ENCODE measurements around the gene RNASE8.
A peak's percentile ranks its signal among the peaks of the same experiment; 100 is the strongest.

The RNASE8 gene

DNA sequence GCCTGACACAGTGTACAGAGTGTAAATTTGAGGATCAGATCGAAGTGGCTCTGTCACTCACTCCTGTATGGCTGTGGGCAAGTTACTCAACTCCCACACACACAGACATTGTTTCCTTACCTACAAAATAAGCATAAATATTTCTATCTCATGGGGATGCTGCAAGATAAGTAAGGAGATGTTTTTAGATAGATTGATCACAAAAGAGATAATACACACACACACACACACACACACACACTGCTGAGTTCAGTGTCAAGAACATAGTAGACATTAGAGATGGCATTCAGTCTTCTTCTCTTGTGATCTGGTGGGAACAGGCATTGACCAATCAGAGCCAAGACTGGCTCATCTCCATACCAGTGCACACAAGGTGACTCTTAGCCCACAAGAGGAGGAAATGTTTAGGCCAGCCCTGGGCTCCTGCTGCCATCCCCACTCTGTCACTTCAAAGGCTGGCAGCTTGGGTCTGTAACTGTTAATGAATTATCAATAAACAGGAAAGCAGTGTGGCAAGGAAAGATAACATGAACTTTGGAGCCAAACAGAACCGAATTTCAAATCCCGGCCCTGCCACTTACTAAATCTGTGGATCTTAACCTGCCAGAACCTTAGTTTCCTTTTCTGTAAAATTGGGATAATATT, 3.4 kb upstream of the RNASE8 start:
- no peak for DNase-seq

DNA sequence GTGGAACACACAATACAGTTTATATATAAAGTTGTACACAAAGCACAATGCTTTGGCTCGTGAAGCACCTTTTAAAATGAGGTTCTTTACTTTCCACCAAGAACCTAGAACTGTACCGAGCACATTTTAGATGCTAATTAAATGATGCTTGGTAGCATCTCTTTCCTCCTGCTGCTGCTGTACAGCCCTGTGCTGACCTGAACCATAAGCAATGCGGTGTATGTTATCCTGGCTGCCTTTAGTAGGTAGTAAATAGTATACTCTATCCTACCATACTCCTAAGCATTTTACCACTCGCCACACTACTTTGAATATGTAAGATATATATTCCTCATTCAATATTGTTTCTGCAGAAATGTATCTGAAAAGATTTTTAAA, 2.9 kb upstream of the RNASE8 start:
- DNase-seq, result no peak

DNA sequence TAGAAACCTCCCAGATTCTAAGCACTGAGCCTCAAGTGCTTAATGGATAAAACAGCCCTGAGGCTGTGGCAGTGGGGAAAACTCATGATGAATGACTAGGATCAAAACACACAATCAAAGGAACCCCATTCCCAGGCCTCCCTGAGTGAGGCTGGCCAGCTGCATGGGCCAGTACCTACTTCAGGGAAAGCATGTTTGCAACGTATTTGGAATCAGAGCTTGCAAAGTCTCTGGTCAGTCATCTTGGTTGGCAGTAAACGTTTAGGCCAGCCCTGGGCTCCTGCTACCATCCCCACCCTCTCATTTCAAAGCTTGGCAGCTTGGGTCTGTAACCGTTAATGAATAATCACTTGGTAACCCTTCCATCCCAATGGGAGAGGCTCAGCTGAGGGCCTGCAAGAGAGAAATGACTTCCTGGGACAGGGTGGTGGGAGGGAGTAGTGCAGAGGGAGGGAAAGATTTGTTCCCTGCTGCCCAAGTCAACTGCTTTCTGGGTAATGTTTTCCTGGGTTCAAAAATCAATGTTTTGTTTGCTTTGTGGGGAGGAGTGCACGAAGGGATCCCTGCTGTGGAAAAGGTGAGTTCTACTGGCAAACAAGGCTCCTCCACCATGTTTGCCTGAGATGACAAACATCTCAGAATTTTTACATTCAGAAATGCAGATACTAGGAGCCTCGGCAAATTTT, 2.0 kb upstream of the RNASE8 start:
- DNase-seq, result no peak

DNA sequence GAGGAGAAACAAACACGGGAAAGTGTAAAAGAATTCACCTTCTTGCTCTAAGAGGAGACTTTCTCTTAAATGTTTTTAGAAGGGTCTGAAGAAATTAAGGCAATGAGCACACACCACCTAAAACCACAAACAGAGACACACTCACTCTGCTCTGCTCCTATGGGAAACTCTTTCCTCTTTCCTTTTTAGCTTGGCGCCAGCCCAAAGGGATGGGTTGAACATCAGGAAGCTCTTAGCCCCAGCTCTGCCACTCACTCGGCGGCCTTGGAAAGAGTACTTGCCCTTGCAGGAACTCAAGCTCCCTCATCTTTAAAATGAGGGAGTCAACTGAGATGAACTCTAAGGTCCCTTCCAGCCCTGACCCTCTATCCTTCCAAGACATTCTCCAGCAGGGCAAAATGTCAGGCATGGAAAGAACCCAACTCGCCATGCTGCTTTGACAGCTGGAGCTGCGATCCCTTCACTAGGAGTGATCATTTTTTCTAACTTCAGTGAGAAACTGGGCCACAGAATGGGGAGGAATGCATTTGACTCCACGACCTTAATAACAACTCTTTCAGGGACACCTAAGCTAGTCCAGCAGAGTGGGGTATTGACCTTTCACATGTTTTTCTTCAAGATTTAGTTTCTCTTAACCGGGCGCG, 980 bp upstream of the RNASE8 start:
- no peak for DNase-seq

DNA sequence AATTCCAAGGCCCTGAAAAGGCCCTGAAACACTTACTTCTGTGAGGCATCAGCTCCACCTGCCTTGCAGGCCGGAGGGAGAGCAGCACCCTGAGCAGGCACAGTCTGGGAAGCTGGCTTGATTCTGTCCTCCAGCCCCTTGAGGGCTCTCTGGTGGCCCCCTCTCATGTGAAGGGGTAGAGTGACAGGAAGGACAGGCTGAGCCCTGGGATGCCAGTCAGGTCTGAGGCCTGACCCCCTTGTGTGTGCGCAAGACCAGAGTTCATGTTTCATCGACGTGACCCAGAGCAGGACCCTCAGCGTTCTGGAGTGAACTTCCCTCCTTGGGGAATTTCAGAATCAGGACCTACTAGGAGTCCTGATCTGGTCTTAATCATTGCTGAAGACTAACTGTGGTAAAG, 1.3 kb downstream of the RNASE8 start:
- DNase-seq, result no peak

DNA sequence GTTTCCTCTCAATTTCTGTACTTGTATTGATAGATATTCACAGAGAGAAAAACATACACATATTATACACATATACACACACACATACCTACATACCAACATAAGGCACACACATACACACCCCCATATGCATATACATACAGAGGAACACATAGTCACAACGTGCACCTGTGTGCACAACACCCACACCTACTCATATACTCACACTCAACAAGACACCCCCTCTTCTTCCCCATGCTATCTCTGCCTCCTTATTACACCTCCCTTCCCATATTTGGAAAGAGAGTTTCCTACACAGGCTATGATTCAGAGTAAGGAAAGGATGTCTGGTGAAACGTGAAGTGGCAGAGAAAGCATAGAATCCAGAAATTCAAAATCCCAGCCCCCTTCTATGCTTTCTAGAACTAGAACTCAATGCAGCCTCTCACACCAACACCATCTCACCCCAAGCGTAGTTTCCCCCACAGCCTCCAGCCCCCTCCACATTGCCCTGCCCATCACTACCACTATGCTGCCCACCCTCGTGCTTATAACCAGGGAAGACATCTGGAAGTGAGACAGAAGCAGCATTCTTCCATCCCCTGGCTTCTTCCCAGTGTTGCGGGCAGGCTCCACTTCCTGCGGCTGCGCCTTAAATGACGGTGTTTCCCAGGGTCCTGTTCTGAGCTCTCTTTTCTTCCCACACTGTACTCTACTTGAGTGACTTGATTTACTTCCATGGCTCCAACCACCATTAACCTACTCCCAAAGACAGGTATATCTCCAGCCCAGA, 2.4 kb downstream of the RNASE8 start:
- no peak for DNase-seq

DNA sequence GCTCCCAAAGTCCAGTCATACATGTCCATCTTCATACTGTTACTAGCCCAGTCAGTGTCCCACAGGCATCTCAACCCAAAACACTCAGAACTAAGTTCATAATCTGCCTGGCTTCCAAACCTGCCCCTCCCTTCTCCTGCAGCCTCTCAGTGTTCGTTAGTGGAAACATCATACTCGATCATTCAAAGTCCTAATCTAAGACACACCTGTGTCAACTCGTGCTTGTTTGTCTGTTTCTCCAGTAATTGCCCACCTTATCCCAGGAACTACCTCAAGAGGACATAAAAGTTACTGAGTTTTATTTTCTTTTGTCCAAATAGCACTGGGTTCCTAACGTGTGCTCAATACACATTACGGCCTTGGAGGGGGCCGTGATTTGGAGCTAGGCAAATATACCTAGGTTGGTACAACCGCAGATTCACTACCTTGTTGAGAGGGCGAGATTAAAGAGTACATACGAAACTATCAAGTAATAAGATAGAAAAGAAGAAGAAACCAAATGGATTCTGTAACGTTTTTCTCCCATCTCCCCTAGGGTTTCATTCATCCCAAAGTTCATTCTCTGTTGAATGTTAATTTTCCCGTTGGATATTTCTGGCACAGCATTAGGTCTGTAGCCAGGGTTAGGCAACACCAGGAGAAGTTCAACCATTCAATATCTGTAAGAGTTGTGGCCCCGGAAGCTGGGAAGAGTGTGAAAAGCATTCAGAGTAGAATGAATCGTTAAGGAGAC, 3.2 kb downstream of the RNASE8 start:
- DNase-seq, result no peak

DNA sequence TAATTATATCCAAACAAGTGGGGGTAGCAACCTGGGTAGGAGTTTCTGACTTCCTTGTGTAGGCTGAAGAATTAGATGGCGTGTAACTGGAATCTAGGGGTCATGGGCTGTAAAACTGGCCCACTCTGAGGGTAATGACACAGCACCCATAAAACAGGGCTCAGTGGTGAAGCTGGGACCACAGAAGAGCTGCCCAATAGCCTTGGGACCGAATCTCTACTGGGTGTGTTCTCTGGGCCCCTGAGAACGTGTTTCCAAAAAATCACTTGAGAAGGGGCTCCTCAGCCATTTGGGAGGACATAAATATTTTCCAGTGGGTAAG, 3.7 kb downstream of the RNASE8 start:
- no peak for DNase-seq

DNA sequence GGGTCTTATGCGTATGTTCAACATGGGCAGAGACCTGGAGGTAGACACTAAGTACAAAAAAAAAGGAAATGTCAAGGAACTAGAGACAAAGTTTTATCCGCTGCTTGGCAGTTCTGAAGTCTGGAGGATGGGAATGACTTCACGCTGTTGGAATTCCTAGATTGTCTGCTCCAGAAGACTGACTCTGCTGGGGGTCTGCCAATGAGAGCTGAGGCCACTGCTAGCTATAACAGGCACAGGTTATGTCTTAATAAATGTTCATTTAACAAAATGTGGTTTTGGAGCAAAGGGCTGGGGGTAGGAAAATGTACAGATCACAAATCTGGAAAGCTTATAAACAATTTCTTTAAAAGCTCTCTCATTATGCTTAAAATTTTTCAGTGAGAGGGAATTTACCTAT, 5.9 kb downstream of the RNASE8 start:
- no peak for DNase-seq

DNA sequence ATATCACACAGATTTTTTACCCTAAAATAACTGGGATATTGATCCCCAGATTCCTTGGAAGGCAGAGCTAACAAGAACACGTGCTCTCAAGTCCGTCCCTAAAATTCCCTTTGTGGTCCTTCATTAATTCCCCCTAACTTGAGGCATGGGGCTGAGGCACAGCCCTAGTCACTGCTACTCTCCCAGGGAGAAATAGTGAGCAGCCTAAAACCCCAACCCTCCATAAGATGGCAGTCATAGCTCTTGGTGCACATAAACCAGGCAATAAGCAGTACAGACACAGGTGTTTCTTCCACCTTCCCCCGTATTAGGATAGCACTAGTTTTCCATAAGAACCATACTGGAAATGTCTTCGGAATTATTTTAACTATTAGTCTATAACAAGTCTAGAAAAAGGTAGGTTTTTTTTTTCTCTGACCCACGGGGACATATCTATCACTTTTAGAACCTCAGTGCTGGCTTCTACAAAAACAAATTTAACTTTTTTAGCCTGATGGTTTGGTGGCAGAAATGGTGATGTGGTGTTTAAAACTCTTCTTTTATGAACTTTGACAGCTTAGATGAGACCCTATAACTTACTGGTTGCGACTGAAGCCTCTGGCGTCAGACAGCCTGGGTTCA, 9.4 kb downstream of the RNASE8 start:
- DNase-seq, result no peak

DNA sequence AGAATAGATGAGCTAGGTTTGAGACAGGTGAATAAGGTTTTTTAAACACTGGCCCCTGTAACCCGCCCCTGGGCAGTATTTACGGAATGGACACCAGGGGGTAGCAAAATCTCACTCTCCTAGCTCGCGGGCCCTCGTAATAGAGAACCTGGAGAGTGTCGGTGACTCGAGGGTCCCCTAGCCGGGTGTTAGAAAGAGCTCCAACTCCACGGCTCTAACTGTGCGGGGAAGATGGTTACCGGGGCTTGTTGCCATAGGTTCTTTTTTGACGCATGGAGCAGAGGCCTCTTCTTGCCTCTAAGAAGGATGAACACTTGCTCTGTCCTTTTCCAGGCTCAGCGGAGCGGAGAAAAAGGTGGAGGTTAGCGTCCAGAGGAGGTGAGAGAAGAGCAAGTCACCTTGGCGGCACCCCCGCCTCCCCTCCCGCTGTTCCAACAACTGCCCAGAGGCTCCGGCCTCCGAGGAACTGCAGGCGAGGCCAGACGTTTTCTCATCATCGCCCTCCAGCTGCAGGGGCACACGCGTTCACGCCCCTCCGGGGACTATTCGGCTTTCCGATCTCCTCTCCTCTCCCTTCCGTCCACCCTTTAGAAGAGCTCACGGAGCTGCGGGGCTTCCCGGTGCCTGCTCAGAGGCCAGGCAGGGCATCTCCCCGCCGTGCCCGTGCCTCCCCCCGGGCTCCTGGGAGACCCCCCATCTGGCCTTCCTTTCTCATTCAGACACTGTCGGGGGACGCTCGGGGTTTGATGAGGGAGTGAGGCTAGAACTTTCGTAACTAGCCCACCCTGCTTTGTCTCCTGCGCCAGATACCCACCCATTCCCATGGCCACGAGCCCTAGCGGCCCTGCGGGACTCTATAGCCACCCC, 11.1 kb downstream of the RNASE8 start:
- DNase-seq, result peak; percentile 70

DNA sequence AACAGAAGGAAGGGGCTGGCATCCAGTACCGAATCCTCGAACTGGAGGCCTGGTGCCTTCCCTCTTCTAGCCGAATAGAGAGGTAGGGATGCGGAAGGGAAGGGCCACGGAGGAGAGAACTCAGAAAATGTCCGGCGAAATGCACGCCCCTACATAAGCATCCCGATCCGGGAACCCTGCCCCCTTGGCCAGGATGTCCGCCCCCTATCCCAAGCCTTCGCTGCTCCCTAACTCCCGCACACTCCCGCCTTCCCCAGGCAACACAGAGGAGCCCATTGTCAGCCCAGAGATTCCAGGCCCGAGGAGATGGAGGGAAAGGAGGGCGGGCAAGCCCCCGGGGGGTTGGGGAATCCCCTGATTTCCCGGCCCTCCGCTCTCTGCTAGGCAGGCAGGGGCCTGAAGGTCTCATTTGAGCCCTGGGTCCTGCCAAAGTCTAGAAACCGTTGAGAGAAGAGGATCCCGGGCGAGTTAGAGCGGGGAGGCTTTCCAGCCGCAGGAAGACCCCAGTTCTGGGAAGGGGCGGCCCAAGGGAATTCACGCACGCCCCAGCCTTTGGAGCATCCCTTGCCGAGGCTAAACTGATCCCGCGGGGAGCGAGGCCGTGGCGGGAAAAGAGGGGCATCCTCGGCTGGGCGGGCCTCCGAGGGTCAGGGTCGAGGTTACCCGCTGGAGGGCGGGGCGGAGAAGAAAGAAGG, 11.9 kb downstream of the RNASE8 start:
- DNase-seq, result peak; percentile 87

DNA sequence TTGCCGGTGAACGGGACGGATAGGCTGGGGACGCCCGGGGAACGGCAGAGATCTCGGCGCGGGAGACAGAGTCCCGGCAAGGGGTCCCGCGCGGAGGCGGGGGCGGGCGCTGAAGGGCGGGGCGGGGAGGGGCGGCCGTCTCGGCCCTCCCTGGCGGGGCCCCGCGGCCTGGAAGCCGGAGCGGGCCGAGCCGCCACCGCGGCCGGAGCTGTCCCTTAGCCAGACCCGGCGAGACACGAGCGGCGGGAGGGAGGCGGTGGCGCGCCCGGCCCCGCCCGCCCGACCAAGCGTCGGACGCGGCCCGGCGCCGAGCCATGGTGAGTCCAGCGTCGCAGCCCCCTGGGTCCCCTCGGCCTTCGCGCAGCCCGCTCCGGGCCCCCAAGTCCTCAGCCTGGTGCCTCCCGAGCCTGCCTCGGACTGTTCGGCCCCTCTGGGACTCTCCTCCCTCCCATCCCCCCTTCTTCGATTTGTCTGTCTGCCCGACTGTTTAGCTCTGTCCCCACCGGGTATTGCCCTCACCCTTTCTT, 12.5 kb downstream of the RNASE8 start, which contains the start of gene ARHGEF40:
Gene ARHGEF40, plus strand, starts transcription at position 222 of the 527 bp plus-strand sequence. Its CDS starts 93 bp downstream, at position 315.
- peak; percentile 86 for DNase-seq

DNA sequence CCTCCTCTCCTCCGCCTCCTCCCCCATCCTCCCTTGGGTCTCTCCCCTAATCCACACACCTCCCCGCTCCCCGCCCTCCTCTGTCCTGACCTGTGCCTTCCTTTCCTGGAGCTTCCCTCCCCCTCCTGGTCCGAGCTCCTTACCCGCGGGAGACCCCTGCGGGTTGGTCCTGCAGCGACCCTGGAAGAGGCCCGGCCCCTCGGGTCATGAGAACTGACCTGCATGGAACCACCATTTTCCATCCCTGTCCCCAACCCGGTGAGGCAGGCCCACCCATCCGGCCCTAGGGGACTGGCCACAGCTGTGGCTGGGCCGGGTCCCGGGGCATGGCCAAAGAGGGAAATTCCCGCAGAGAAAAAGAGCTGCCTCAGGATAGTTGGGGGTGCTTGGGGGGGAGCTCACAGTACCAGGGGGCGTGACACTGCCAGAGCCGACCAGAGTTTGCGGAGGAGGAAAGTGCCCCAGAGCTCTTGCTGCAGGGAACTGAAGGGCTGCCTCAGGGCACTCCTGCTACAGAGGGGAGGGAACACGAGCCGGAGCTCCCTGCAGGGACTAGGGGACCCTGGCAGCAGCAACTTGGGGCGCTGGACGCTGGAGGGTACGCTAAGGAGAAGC, 13.1 kb downstream of the RNASE8 start:
- DNase-seq, result no peak

DNA sequence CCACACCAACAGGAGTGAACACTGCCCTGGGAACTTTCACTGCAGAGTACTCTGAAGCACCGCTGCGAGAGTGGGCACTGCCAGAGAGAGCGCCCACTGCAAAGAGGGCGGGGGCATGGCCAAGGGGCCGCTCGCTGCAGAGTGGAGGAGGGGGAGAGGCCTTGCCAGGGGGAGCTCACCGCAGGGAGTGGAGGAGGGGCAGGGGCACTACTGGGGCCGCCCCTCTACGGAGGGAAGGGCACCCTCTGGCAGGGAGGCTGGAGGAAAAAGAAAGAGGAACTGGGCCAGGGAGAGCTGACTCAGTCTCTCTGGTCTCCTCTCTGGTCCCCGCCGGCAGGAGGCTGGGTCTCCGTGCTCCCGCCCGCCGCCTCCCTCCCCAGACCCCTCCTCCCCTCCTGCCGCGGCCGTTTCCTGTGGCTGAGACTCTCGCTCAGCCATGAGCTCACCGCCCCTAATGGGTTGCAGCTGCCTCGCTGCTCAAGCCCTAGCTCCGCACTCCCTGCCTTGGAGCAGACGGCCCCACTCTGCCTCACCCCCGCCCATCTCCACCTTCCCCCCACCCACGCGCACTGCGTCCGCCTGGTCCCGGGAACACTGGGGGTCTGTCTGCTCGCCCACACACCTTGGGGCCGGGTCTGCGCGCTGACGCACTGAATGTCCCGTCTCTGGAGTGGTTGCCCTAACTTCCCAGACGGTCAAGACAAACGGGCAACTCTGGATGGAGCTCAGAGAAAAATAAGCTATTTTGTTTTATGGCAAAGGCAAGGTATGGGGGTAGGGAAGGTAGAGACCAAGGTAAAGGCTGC, 13.8 kb downstream of the RNASE8 start:
- peak; percentile 97 for DNase-seq

DNA sequence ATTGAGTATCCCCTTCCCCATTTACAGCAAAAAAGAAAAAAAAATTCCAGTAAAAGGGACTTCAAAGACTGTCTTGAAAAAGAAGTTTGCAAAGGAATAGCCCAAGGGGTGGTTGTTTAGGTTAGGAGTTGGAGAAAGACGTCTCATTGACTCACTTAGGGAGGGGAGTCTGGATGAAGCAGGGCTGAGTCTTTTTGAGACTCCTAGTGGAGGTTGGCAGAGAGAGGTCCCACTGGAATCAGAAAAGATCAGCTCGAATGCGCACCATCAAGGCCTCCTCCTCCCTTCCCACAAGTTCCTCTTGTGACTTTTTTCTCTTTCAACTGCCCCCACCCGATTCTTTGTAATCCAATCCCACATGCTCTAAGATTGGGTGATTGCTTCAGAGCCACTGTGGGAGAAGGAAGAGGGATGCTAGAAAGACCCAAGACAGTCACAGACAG, 14.4 kb downstream of the RNASE8 start:
- DNase-seq, result no peak

DNA sequence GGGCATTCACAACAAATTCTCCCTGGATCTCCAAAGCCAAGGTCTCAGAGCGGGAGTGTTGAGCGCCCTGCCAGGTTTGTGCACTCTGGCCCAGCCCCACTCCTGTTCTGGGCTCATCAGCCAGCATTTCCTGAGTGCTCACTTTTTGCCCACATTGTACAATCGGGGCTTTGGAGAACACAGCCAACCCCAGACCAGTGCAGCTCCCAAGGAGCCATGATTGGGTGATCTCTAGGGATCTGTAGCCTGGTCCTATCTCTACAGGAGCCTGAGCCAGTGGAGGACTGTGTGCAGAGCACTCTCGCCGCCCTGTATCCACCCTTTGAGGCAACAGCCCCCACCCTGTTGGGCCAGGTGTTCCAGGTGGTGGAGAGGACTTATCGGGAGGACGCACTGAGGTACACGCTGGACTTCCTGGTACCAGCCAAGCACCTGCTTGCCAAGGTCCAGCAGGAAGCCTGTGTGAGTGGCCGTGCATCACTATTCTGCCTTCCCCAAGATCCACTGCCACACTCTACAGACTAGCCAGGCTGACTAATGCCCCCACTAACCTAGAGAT, 15.2 kb downstream of the RNASE8 start:
- DNase-seq, result no peak

DNA sequence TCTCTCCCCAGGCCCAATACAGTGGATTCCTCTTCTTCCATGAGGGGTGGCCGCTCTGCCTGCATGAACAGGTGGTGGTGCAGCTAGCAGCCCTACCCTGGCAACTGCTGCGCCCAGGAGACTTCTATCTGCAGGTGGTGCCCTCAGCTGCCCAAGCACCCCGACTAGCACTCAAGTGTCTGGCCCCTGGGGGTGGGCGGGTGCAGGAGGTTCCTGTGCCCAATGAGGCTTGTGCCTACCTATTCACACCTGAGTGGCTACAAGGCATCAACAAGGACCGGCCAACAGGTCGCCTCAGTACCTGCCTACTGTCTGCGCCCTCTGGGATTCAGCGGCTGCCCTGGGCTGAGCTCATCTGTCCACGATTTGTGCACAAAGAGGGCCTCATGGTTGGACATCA, 16.3 kb downstream of the RNASE8 start:
- DNase-seq, result no peak
